B cell (primary cell): ENCODE data around the gene CAPN11.

Experiments
- EZH2 ChIP-seq: IDR thresholded peaks from 2 replicates; pipeline ENCODE4 v1.6.1; 2012; ENCODE audit warnings: borderline replicate concordance, low read depth, mild to moderate bottlenecking, moderate library complexity, low read length; ENCODE audit not compliant: insufficient read depth, poor library complexity, severe bottlenecking
- TF ChIP-seq, protein P1 (sequence below): fragments of 200-600 bp; IDR thresholded peaks from one replicate; pipeline ENCODE4 v1.8.0; 2022; ENCODE audit warnings: antibody characterized with exemption, mild to moderate bottlenecking

DNA sequence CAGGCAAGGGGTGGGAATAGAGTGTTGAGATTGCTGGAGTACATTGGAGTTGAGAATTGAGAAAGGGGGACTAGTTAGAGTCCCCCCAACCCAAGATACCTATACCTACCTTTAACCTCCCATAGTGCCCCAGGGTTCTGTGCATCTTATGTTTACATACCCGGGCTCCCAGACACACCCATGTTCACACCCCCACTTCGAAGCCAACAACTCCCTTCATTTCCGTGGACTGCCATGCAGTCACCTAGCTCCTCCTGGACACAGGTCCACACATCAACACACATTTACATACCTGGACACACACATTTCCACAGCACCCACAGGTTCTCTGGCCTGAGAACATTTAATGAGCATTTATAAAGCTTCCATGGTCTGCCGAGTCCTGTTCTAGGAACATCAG is 26.1 kb upstream of the CAPN11 start:
- no peak for TF ChIP-seq EZH2
- TF ChIP-seq, protein P1, sequence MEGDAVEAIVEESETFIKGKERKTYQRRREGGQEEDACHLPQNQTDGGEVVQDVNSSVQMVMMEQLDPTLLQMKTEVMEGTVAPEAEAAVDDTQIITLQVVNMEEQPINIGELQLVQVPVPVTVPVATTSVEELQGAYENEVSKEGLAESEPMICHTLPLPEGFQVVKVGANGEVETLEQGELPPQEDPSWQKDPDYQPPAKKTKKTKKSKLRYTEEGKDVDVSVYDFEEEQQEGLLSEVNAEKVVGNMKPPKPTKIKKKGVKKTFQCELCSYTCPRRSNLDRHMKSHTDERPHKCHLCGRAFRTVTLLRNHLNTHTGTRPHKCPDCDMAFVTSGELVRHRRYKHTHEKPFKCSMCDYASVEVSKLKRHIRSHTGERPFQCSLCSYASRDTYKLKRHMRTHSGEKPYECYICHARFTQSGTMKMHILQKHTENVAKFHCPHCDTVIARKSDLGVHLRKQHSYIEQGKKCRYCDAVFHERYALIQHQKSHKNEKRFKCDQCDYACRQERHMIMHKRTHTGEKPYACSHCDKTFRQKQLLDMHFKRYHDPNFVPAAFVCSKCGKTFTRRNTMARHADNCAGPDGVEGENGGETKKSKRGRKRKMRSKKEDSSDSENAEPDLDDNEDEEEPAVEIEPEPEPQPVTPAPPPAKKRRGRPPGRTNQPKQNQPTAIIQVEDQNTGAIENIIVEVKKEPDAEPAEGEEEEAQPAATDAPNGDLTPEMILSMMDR: no peak
